ENCODE measurements around the gene SUFU. TPM values are rescaled to one million over a fixed set of nuclear protein-coding genes. Genes with fewer than 3 reads are reported as not detected.

The SUFU gene
- total and polyA plus RNA-seq, 2 experiments from 2014 or later = 2.8 to 5.6 TPM

- H3K4me1 ChIP-seq (ENCODE audit: insufficient read depth) = no peaks in the 10 kb centered on the region
- H3K4me3 ChIP-seq = no peak overlapping the region
- H3K79me2 ChIP-seq (replicated peaks; ENCODE audit: insufficient read depth) = no peaks in the 10 kb centered on the region
- Mint-ChIP-seq H3K27ac (no peak overlapping the region), H3K36me3 (ENCODE audit: low read depth) (peaks cover 7% of the 10 kb centered on the region; the same call in 2 of the 3 replicates), H3K4me3 (no peak overlapping the region), H3K27me3 (ENCODE audit: insufficient read depth, low read depth, poor library complexity) (peaks cover 2% of the 10 kb centered on the region), H3K4me1 (no peaks in the 10 kb centered on the region), H3K9me3 (no peaks in the 10 kb centered on the region)
- no peaks in the 10 kb centered on the region for H3K27me3 ChIP-seq (ENCODE audit: insufficient read depth)
- DNase-seq (ENCODE audit: low spot score) = no peak
- H4K20me1 ChIP-seq (replicated peaks; ENCODE audit: insufficient read depth) = peaks cover 14% of the 10 kb centered on the region
- no peak overlapping the region for H3K27ac ChIP-seq (ENCODE audit: low read depth)
- H2AFZ ChIP-seq = no peak overlapping the region
- TF ChIP-seq JUNB (IDR thresholded peaks at IDR 0.05; ENCODE audit: unreplicated experiment) (no peak), ZNF462 (CRISPR knock-in tag; IDR thresholded peaks at IDR 0.05) (no peak), EZH2phosphoT487 (IDR thresholded peaks at IDR 0.05; ENCODE audit: unreplicated experiment) (no peak), CREB1 (CRISPR knock-in tag; IDR thresholded peaks at IDR 0.05; ENCODE audit: low read depth) (no peak), ZNF114 (CRISPR knock-in tag; IDR thresholded peaks at IDR 0.05) (no peak), ZNF331 (CRISPR knock-in tag; IDR thresholded peaks at IDR 0.05; ENCODE audit: low read depth) (no peak), NANOG (IDR thresholded peaks at IDR 0.05; ENCODE audit: borderline replicate concordance) (no peak), POLR2AphosphoS5 (IDR thresholded peaks at IDR 0.05; ENCODE audit: low read depth) (no peak), REST (IDR thresholded peaks at IDR 0.05; ENCODE audit: unreplicated experiment) (no peak), ETS1 (IDR thresholded peaks at IDR 0.05) (no peak), CTCF (conservative IDR thresholded peaks at IDR 0.05; ENCODE audit: low read depth in 2 of 2) (no peak)
- no peak overlapping the region for H3K4me2 ChIP-seq
- no peaks in the 10 kb centered on the region for H3K36me3 ChIP-seq (ENCODE audit: insufficient read depth)
- no peak for ATAC-seq
- no peaks in the 10 kb centered on the region for H3K9me2 ChIP-seq (ENCODE audit: insufficient read depth)
- no peaks in the 10 kb centered on the region for H3F3A ChIP-seq (replicated peaks; ENCODE audit: low read depth)
Measured at GRCh38 chr10:102511583-102512274, 8.0 kb downstream of the SUFU start.
